GM10248 (cell line): ENCODE data around the gene RPS6KB2.

Experiments
- CTCF ChIA-PET: fragments of 300-600 bp; sonication (Branson Sonifier 250); formaldehyde crosslinking; extraction: SDS; loops from one replicate; lab custom pipeline; 2021; ENCODE audit warnings: antibody characterized with exemption; lab: Yijun Ruan, JAX
- POLR2A ChIA-PET: fragments of 350-650 bp; sonication (Branson Sonifier 250); formaldehyde crosslinking; extraction: SDS; loops from one replicate; lab custom pipeline; 2020; ENCODE audit warnings: antibody characterized with exemption; lab: Yijun Ruan, JAX
- DNase-seq: peaks from one replicate; pipeline ENCODE4 v3.0.0; 2012; ENCODE audit errors: extremely low spot score
- TF ChIP-seq, protein P1 (sequence below): IDR thresholded peaks from 2 replicates; pipeline ENCODE4 v1.5.1; 2012; ENCODE audit warnings: mild to moderate bottlenecking, low read depth; ENCODE audit errors: extremely low read depth, missing control alignments, control extremely low read depth

RPS6KB2 gene

DNA sequence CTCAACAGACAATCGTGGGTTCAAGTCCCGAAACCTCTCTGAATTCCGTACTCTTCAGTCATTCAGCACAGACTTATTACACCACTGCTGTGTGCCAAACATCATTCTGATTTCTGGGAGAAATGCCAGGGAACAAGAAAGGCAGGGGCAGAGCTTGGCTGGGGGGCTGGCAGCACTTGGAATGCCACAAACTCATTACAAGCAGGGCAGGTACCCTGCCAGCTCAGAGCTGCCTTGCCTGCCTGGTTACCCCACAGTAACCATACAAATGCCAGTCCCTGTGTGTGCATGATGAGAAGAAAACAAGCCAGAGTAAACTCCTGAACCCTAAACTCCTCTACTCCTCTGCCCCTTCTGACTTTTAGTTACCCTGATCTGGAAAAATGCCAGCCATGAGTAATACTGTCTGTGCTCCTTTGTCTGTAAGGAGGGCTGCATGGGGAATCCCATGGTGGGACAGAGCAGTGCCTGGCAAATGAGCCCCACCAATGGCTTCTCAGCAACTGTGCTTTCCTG, 43.4 kb upstream of the RPS6KB2 start:
- CTCF ChIA-PET = interaction anchor here (1.4 to 42.5 kb wide), 5 partner anchors 0 to 123 kb away, joined by 4 to 1573 read pairs (median 134); partner anchors contain the start of genes CLCF1, POLD4, PPP1CA and RAD9A
- TF ChIP-seq, protein P1, sequence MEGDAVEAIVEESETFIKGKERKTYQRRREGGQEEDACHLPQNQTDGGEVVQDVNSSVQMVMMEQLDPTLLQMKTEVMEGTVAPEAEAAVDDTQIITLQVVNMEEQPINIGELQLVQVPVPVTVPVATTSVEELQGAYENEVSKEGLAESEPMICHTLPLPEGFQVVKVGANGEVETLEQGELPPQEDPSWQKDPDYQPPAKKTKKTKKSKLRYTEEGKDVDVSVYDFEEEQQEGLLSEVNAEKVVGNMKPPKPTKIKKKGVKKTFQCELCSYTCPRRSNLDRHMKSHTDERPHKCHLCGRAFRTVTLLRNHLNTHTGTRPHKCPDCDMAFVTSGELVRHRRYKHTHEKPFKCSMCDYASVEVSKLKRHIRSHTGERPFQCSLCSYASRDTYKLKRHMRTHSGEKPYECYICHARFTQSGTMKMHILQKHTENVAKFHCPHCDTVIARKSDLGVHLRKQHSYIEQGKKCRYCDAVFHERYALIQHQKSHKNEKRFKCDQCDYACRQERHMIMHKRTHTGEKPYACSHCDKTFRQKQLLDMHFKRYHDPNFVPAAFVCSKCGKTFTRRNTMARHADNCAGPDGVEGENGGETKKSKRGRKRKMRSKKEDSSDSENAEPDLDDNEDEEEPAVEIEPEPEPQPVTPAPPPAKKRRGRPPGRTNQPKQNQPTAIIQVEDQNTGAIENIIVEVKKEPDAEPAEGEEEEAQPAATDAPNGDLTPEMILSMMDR = no peak
- POLR2A ChIA-PET = no interaction called here
- DNase-seq = no peak

GRCh38 chr11:67387069-67387468, 41.2 kb upstream of the RPS6KB2 start:
- CTCF ChIA-PET = interaction anchor here (1.2 to 42.5 kb wide), 6 partner anchors 14 to 124 kb away, joined by 5 to 1573 read pairs (median 9); partner anchors contain the start of genes CLCF1, POLD4 and PPP1CA
- POLR2A ChIA-PET = interaction anchor here (0.6 to 1.0 kb wide), 2 partner anchors 7 to 43 kb away, joined by 6 to 22 read pairs; no protein-coding TSS in a partner anchor
- TF ChIP-seq, protein P1 = no peak
- no peak for DNase-seq

DNA sequence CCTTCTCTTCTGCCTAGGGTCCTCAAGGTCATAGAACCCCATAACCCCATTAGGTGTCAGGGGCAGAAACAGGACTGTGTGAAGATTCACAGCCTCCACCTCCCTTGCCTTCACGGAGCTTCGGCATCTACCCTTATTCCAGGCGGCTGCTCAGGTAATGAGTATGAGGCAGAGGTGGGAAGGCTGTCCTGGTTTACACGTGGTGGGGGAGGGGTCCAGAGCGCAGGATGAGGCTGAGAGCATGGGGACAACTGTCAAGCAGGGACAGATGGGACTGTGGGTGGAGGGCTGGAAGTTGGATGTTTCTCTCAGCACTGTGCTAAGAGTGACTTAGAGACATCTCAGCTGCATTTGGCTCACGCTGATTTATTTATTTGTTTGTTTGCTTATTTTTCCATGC, 40.8 kb upstream of the RPS6KB2 start:
- POLR2A ChIA-PET = no interaction called here
- TF ChIP-seq, protein P1 = no peak
- CTCF ChIA-PET = interaction anchor here (2.9 to 42.5 kb wide), 3 partner anchors 20 to 125 kb away, joined by 10 to 1573 read pairs (median 134); partner anchors contain the start of genes CLCF1 and POLD4
- no peak for DNase-seq

DNA sequence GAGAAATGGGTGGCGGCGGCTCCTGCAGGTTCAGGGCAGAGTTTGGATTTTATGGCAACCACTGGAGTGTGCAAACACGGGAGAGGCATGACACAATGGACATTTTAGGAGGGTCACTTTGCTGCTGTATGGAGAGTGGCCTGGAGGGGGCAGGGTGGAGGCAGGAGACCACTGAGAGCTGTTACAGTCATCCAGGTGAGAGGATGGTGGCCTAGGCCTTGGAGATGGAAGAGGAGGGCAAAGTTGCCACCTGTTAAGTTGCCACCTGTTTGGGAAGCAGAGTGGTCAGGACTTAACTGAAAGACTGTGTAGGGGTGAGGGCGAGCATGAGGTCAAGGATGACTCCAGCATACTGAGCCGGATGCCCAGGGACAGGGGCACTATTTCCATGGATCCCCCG, 38.8 kb upstream of the RPS6KB2 start:
- CTCF ChIA-PET = interaction anchor here (0.6 to 42.5 kb wide), 9 partner anchors 18 to 122 kb away, joined by 3 to 1573 read pairs (median 4); partner anchors contain the start of genes CDK2AP2, CLCF1, PITPNM1 and POLD4
- TF ChIP-seq, protein P1 = peak; percentile 70
- POLR2A ChIA-PET = no interaction called here
- no peak for DNase-seq

DNA sequence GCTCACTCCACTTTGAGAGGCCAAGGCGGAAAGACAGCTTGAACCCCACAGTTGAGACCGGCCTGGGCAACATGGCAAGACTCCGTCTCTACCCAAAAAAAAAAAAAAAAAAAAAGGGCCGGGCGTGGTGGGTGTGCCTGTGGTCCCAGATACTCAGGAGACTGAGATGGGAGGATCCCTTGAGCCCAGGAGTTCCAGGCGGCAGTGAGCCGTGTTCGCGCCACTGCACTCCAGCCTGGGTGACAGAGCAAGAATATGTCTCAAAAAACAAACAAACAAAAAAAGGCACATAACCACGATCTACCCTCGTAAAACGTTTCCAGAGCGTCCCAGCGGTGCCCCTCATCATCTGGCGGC, 37.4 kb upstream of the RPS6KB2 start:
- POLR2A ChIA-PET = interaction anchor here (1.9 kb wide), 1 partner anchor 11 kb away, joined by 22 read pairs; the partner anchor contains the start of gene PPP1CA
- CTCF ChIA-PET = interaction anchor here (1.1 to 42.5 kb wide), 7 partner anchors 11 to 119 kb away, joined by 3 to 1573 read pairs (median 4); partner anchors contain the start of genes CDK2AP2, CLCF1, PITPNM1 and POLD4
- TF ChIP-seq, protein P1 = no peak
- DNase-seq = no peak

- peak; percentile 98 for DNase-seq
- TF ChIP-seq, protein P1 = no peak
- ChIA-PET CTCF (interaction anchor here (0.6 to 42.5 kb wide), 13 partner anchors 10 to 257 kb away, joined by 3 to 1573 read pairs (median 3); partner anchors contain the start of genes CDK2AP2, CLCF1, PITPNM1 and POLD4), POLR2A (interaction anchor here (0.5 to 1.9 kb wide), 6 partner anchors 10 to 152 kb away, joined by 3 to 22 read pairs (median 3); partner anchors contain the start of genes POLD4 and PPP1CA)
Measured at GRCh38 chr11:67391304-67392182, 36.8 kb upstream of the RPS6KB2 start, which contains the start of gene RAD9A. Gene RAD9A, plus strand, starts transcription at chr11:67391986. Its CDS starts 59 bp downstream, at chr11:67392045.
